Naive thymus-derived CD4-positive, alpha-beta T cell (primary cell): Measurements from ENCODE around the gene PGM5. TPM values are rescaled to one million over a fixed set of nuclear protein-coding genes. Genes with fewer than 3 reads are reported as not detected.

ENCODE experiments used
- ATAC-seq: fragments of 150-1000 bp; cut with Tn5 transposase; 2 replicates; pipeline ENCODE4 v1.10.0; 2021; ENCODE audit warnings: mild to moderate bottlenecking, moderate library complexity
- CTCF ChIA-PET: fragments of 350-600 bp; sonication (Branson Sonifier 250); formaldehyde crosslinking; loops from one replicate; lab custom pipeline; 2021; ENCODE audit warnings: antibody characterized with exemption; lab: Charles Lee
- POLR2A ChIA-PET: fragments of 350-600 bp; sonication (Branson Sonifier 250); formaldehyde crosslinking; loops from one replicate; lab custom pipeline; 2021; ENCODE audit warnings: antibody characterized with exemption, inconsistent platforms; lab: Charles Lee
- DNase-seq, 9 donors: peaks; one replicate each; pipeline versions ENCODE4 v3.0.0 to v3.0.0-alpha.2; 2020 to 2022; ENCODE audit warnings: mixed read lengths in 1 of 9
- H3K27ac ChIP-seq: one replicate; pipeline ENCODE4 v1.7.0; 2013; ENCODE audit warnings: mild to moderate bottlenecking, low read depth, low read length, moderate library complexity
- H3K27me3 ChIP-seq, 2 donors: one replicate each; pipeline ENCODE4 v1.7.0; 2013; ENCODE audit warnings: low read length in 2 of 2, mild to moderate bottlenecking in 2 of 2, moderate library complexity in 2 of 2; ENCODE audit not compliant: control insufficient read depth in 2 of 2, insufficient read depth in 2 of 2
- H3K36me3 ChIP-seq, 3 experiments: 1 replicate in 2 of 3; 2 replicates in 1 of 3; pipeline ENCODE4 v1.7.0; 2013; ENCODE audit warnings: low read length in 3 of 3, mild to moderate bottlenecking in 3 of 3, moderate library complexity in 1 of 3; ENCODE audit not compliant: insufficient read depth in 3 of 3, control insufficient read depth in 2 of 3
- H3K4me1 ChIP-seq, 2 donors: one replicate each; pipeline ENCODE4 v1.7.0; 2013; ENCODE audit warnings: low read length in 2 of 2, mild to moderate bottlenecking in 2 of 2, moderate library complexity in 1 of 2; ENCODE audit not compliant: control insufficient read depth in 2 of 2, insufficient read depth in 2 of 2
- H3K4me3 ChIP-seq: 2 replicates; pipeline ENCODE4 v1.7.0; 2013; ENCODE audit warnings: mild to moderate bottlenecking, low read length
- H3K9me3 ChIP-seq, 3 experiments: 1 replicate in 2 of 3; 2 replicates in 1 of 3; pipeline ENCODE4 v1.7.0; 2013; ENCODE audit warnings: low read length in 3 of 3; ENCODE audit not compliant: control insufficient read depth in 2 of 3
- H3K27ac Mint-ChIP-seq, 9 donors: one replicate each; pipeline ENCODE4 v1.8.0; 2020 to 2022; ENCODE audit warnings: mixed read lengths in 9 of 9, mild to moderate bottlenecking in 8 of 9, moderate library complexity in 5 of 9, inconsistent platforms in 2 of 9
- H3K27me3 Mint-ChIP-seq, 5 donors: one replicate each; pipeline ENCODE4 v1.8.0; 2021 to 2022; ENCODE audit warnings: mixed read lengths in 5 of 5, mild to moderate bottlenecking in 1 of 5
- H3K36me3 Mint-ChIP-seq, 5 donors: one replicate each; pipeline ENCODE4 v1.8.0; 2020 to 2022; ENCODE audit warnings: mixed read lengths in 5 of 5, mild to moderate bottlenecking in 3 of 5, inconsistent platforms in 1 of 5
- H3K4me1 Mint-ChIP-seq, 7 donors: one replicate each; pipeline ENCODE4 v1.8.0; 2020 to 2022; ENCODE audit warnings: mixed read lengths in 7 of 7, mild to moderate bottlenecking in 3 of 7, inconsistent platforms in 1 of 7
- H3K4me3 Mint-ChIP-seq, 10 donors: one replicate each; pipeline ENCODE4 v1.8.0; 2020 to 2022; ENCODE audit warnings: mild to moderate bottlenecking in 10 of 10, mixed read lengths in 10 of 10, moderate library complexity in 6 of 10, inconsistent platforms in 2 of 10
- H3K9me3 Mint-ChIP-seq, 11 donors: one replicate each; pipeline ENCODE4 v1.8.0; 2020 to 2022; ENCODE audit warnings: mixed read lengths in 11 of 11, mild to moderate bottlenecking in 4 of 11, inconsistent platforms in 1 of 11, moderate library complexity in 1 of 11
- intact Hi-C, 2 donors: fragments of 100-400 bp; cut with micrococcal nuclease; formaldehyde crosslinking; loops; one replicate each; pipeline ENCODE4 v1.15.1; 2023
- polyA plus RNA-seq, 2 donors: library from polyadenylated mRNA; unstranded; fragments of 300-500 nt; fragmentation: Illumina TruSeq; gene quantifications; one replicate each; pipeline ENCODE4 v1.2.3, GENCODE V29; 2021
- total RNA-seq, 6 experiments: library from RNA in 5 of 6; stranded (reverse) in 5 of 6; gene quantifications; 1 replicate in 5 of 6; 2 replicates in 1 of 6; pipeline ENCODE4 v1.2.3 and lab custom pipeline; 2021 to 2026

Gene PGM5
- total and polyA plus RNA-seq, 7 experiments from 2014 or later = 0.19 to 1.4 TPM; not detected in 5

DNA sequence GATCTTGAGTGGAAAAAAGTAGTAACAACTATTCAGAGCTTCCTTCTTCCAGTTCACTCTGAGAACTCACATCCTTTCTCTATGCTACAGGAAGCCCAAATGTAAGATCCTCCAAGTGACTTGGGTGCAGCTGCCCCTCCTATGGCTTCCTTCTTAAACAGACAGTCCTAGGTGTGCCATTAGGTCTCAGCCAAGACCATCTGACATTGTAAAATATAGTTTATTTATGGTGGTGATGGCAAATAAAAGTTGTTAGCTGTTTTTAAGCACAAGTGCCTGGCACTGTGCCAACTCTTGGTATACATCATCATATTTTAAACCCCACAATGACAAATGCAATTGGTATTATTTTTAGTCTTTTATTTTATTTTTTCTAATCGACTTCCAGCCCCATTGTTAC lies 126.1 kb downstream of the PGM5 start:
- Mint-ChIP-seq H3K27me3 (peaks cover 3 to 47% (median 24%) of the 10 kb centered on the region in 5 donors), H3K9me3 (peaks cover 0 to 29% (median 7%) of the 10 kb centered on the region in 11 donors), H3K4me1 (peaks cover 0 to 3% (median 0%) of the 10 kb centered on the region in 7 donors), H3K4me3 (no peak overlapping the region), H3K36me3 (peaks cover 0 to 4% (median 0%) of the 10 kb centered on the region in 5 donors), H3K27ac (no peak overlapping the region)
- no peaks in the 10 kb centered on the region for H3K9me3 ChIP-seq
- H3K4me3 ChIP-seq = no peak overlapping the region
- CTCF ChIA-PET = no interaction called here
- ATAC-seq = no peak
- no peaks in the 10 kb centered on the region for H3K4me1 ChIP-seq
- POLR2A ChIA-PET = no interaction called here
- no peaks in the 10 kb centered on the region for H3K36me3 ChIP-seq
- H3K27me3 ChIP-seq = no peaks in the 10 kb centered on the region
- intact Hi-C loops = no loop called here
- no peak for DNase-seq
- no peak overlapping the region for H3K27ac ChIP-seq

GRCh38 chr9:68488126-68488525 lies 131.7 kb downstream of the PGM5 start:
- DNase-seq = no peak
- no peaks in the 10 kb centered on the region for H3K27me3 ChIP-seq
- ATAC-seq = no peak
- Mint-ChIP-seq H3K4me1 (no peaks in the 10 kb centered on the region), H3K27me3 (peaks cover 14 to 61% (median 38%) of the 10 kb centered on the region in 5 donors), H3K4me3 (no peak overlapping the region), H3K9me3 (peaks cover 0 to 26% (median 8%) of the 10 kb centered on the region in 11 donors), H3K36me3 (peaks cover 0 to 4% (median 0%) of the 10 kb centered on the region in 5 donors), H3K27ac (no peak overlapping the region)
- H3K36me3 ChIP-seq = no peaks in the 10 kb centered on the region
- ChIA-PET CTCF (no interaction called here), POLR2A (no interaction called here)
- H3K4me1 ChIP-seq = no peaks in the 10 kb centered on the region
- no peak overlapping the region for H3K4me3 ChIP-seq
- intact Hi-C loops = no loop called here
- H3K27ac ChIP-seq = no peak overlapping the region
- H3K9me3 ChIP-seq = no peaks in the 10 kb centered on the region

DNA sequence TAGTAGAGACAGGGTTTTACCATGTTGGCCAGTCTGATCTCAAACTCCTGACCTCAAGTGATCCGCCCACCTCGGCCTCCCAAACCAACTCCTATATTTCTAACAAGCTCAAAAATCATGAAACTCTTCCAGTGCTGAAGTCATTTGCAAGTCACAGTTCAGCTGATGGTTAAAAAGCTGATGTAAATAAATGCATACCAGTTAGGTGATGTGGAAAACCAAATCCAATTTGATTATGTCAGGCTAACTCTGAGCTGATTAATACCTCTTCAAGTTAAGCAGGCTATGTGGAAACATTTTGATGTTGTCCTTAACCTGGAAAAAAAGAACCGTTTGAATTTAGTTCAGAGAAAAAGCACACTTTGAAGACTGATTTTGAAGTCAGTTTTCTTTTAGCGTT lies 133.2 kb downstream of the PGM5 start:
- peaks cover 14 to 55% (median 39%) of the 10 kb centered on the region in 5 donors for H3K27me3 Mint-ChIP-seq

DNA sequence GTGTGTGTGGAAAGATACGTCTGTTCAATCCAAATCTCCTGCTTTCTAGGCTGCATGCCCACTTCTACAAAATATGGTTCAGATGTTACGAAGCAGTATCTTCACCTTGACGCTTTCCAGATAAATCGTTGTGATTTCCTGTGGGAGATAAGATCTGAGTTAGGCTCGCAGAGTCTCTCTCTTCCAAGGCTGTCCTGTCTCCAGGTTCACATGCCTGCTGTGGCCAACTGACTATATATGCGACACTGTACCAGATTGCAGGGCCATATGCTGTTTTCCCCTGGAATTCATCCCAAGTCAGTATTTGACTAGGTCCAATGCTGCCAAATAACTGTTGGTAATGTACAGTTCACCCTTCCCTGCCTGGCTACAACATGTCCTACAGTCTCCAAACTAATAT lies 136.4 kb downstream of the PGM5 start:
- Histone ChIP-seq H3K27me3 (no peaks in the 10 kb centered on the region), H3K9me3 (no peaks in the 10 kb centered on the region), H3K4me1 (no peaks in the 10 kb centered on the region), H3K27ac (no peak overlapping the region), H3K4me3 (no peak overlapping the region), H3K36me3 (no peaks in the 10 kb centered on the region)
- ChIA-PET POLR2A (no interaction called here), CTCF (no interaction called here)
- peaks cover 26 to 50% (median 31%) of the 10 kb centered on the region in 5 donors for H3K27me3 Mint-ChIP-seq
- no peak overlapping the region for H3K4me3 Mint-ChIP-seq
- H3K4me1 Mint-ChIP-seq = no peaks in the 10 kb centered on the region
- H3K9me3 Mint-ChIP-seq = peaks cover 0 to 5% (median 0%) of the 10 kb centered on the region in 11 donors
- ATAC-seq (no peak), DNase-seq (no peak)
- H3K27ac Mint-ChIP-seq = no peak overlapping the region
- no peaks in the 10 kb centered on the region for H3K36me3 Mint-ChIP-seq
- intact Hi-C loops = no loop called here

More for the DNA sequence above, 133.2 kb downstream of the PGM5 start:
- CTCF ChIA-PET = no interaction called here
- no peaks in the 10 kb centered on the region for H3K4me1 ChIP-seq
- no peak overlapping the region for H3K27ac Mint-ChIP-seq
- no peak overlapping the region for H3K4me3 ChIP-seq
- no peaks in the 10 kb centered on the region for H3K9me3 ChIP-seq
- H3K36me3 Mint-ChIP-seq = peaks cover 0 to 4% (median 0%) of the 10 kb centered on the region in 5 donors
- intact Hi-C loops = no loop called here
- H3K4me3 Mint-ChIP-seq = no peak overlapping the region
- H3K9me3 Mint-ChIP-seq = peaks cover 0 to 19% (median 8%) of the 10 kb centered on the region in 11 donors
- ATAC-seq (no peak), DNase-seq (no peak)
- no peak overlapping the region for H3K27ac ChIP-seq
- no peaks in the 10 kb centered on the region for H3K36me3 ChIP-seq
- POLR2A ChIA-PET = no interaction called here
- H3K27me3 ChIP-seq = no peaks in the 10 kb centered on the region
- no peaks in the 10 kb centered on the region for H3K4me1 Mint-ChIP-seq

- no peaks in the 10 kb centered on the region for H3K9me3 ChIP-seq
- ATAC-seq = no peak
- CTCF ChIA-PET = no interaction called here
- POLR2A ChIA-PET = no interaction called here
- Mint-ChIP-seq H3K27me3 (peaks cover 26 to 48% (median 33%) of the 10 kb centered on the region in 5 donors), H3K4me1 (no peaks in the 10 kb centered on the region), H3K27ac (no peak overlapping the region), H3K36me3 (no peaks in the 10 kb centered on the region), H3K9me3 (peaks cover 0 to 5% (median 0%) of the 10 kb centered on the region in 11 donors), H3K4me3 (no peak overlapping the region)
- no peak for DNase-seq
- no peaks in the 10 kb centered on the region for H3K36me3 ChIP-seq
- H3K4me1 ChIP-seq = no peaks in the 10 kb centered on the region
- H3K27ac ChIP-seq = no peak overlapping the region
- intact Hi-C loops = no loop called here
- H3K4me3 ChIP-seq = no peak overlapping the region
- no peaks in the 10 kb centered on the region for H3K27me3 ChIP-seq
Measured at GRCh38 chr9:68493541-68493940, 137.1 kb downstream of the PGM5 start.

- Mint-ChIP-seq H3K27me3 (peaks cover 21 to 51% (median 33%) of the 10 kb centered on the region in 5 donors), H3K4me3 (no peak overlapping the region), H3K4me1 (no peaks in the 10 kb centered on the region), H3K36me3 (no peaks in the 10 kb centered on the region), H3K27ac (no peak overlapping the region), H3K9me3 (peaks cover 0 to 1% (median 0%) of the 10 kb centered on the region in 11 donors)
- H3K27ac ChIP-seq = no peak overlapping the region
- H3K4me3 ChIP-seq = no peak overlapping the region
- H3K36me3 ChIP-seq = no peaks in the 10 kb centered on the region
- intact Hi-C loops = no loop called here
- H3K9me3 ChIP-seq = no peaks in the 10 kb centered on the region
- DNase-seq (no peak), ATAC-seq (no peak)
- ChIA-PET POLR2A (no interaction called here), CTCF (no interaction called here)
- no peaks in the 10 kb centered on the region for H3K27me3 ChIP-seq
- no peaks in the 10 kb centered on the region for H3K4me1 ChIP-seq
Measured at GRCh38 chr9:68493958-68494577, 137.7 kb downstream of the PGM5 start.

- intact Hi-C loops = no loop called here
- H3K27ac Mint-ChIP-seq = no peak overlapping the region
- Histone ChIP-seq H3K4me3 (no peak overlapping the region), H3K4me1 (no peaks in the 10 kb centered on the region), H3K27ac (no peak overlapping the region), H3K9me3 (no peaks in the 10 kb centered on the region), H3K36me3 (no peaks in the 10 kb centered on the region), H3K27me3 (no peaks in the 10 kb centered on the region)
- H3K9me3 Mint-ChIP-seq = no peaks in the 10 kb centered on the region
- POLR2A ChIA-PET = no interaction called here
- no peaks in the 10 kb centered on the region for H3K36me3 Mint-ChIP-seq
- no peak for ATAC-seq
- CTCF ChIA-PET = no interaction called here
- peaks cover 20 to 51% (median 31%) of the 10 kb centered on the region in 5 donors for H3K27me3 Mint-ChIP-seq
- no peak overlapping the region for H3K4me3 Mint-ChIP-seq
- DNase-seq = no peak
- H3K4me1 Mint-ChIP-seq = no peaks in the 10 kb centered on the region
Measured at GRCh38 chr9:68495247-68495646, 138.8 kb downstream of the PGM5 start.
